Measurements from ENCODE around the gene CD53. TPM values are rescaled to one million over a fixed set of nuclear protein-coding genes. Genes with fewer than 3 reads are reported as not detected.

Gene CD53
- total RNA-seq, 1 experiment from 2014 or later = 0.96 TPM

GRCh38 chr1:110912784-110913183 lies 39.8 kb downstream of the CD53 start:
- no peaks in the 10 kb centered on the region for H3K79me2 ChIP-seq (ENCODE audit: insufficient read depth, low read length)
- H3K9ac ChIP-seq (ENCODE audit: low read length) = no peak overlapping the region
- DNase-seq (ENCODE audit: low read depth, low spot score) (no peak), ATAC-seq (no peak)
- H3K27ac ChIP-seq (ENCODE audit: low read depth, low read length) = no peak overlapping the region
- no peaks in the 10 kb centered on the region for H3K9me3 ChIP-seq (ENCODE audit: control insufficient read depth in 1 of 2, insufficient read depth in 1 of 2, low read depth in 1 of 2, low read length in 2 of 2)
- no peak overlapping the region for H3K4me3 ChIP-seq (replicated peaks in 1 of 2; ENCODE audit: low read depth in 1 of 2, low read length in 2 of 2)
- CTCF ChIA-PET = no interaction called here
- no peak overlapping the region for H2AFZ ChIP-seq (ENCODE audit: low read depth, low read length, poor library complexity, severe bottlenecking)
- intact Hi-C loops (cut with micrococcal nuclease) = no loop called here
- RAD21 ChIA-PET (ENCODE audit: low non-redundant PET in 1 of 2, low total read pairs in 2 of 2, uncharacterized antibody in 2 of 2, unreplicated experiment in 2 of 2) = no interaction called here
- H3K4me1 ChIP-seq (ENCODE audit: control insufficient read depth in 1 of 2, insufficient read depth in 2 of 2, low read length in 2 of 2) = peaks cover 3 to 12% of the 10 kb centered on the region in 2 experiments
- TF ChIP-seq POLR2AphosphoS5 (IDR thresholded peaks at IDR 0.05; ENCODE audit: low read depth, low read length) (no peak), YY1 (IDR thresholded peaks at IDR 0.05; ENCODE audit: extremely low read depth, insufficient replicate concordance, low read depth, low read length) (no peak), SRF (IDR thresholded peaks at IDR 0.05; ENCODE audit: low read depth) (no peak), TCF7L2 (IDR thresholded peaks at IDR 0.05; ENCODE audit: borderline replicate concordance, extremely low read depth, insufficient read depth, insufficient read length) (no peak), CTCF (IDR thresholded peaks at IDR 0.05 in 2 of 3, conservative IDR thresholded peaks at IDR 0.05 in 1 of 3; ENCODE audit: borderline replicate concordance in 1 of 3, insufficient read depth in 1 of 3, low read depth in 2 of 3, low read length in 2 of 3) (no peak), SIN3A (IDR thresholded peaks at IDR 0.05; ENCODE audit: low read depth) (no peak), POLR2A (IDR thresholded peaks at IDR 0.05; ENCODE audit: borderline replicate concordance, extremely low read depth, insufficient read depth, insufficient read length) (no peak), ZFX (IDR thresholded peaks at IDR 0.05) (no peak), JUND (IDR thresholded peaks at IDR 0.05) (no peak), ZNF274 (IDR thresholded peaks at IDR 0.05; ENCODE audit: low read depth, low read length) (no peak), FOSL1 (IDR thresholded peaks at IDR 0.05; ENCODE audit: low read depth) (no peak), CBX3 (IDR thresholded peaks at IDR 0.05; ENCODE audit: low read depth) (no peak), ATF3 (IDR thresholded peaks at IDR 0.05) (no peak), CEBPB (IDR thresholded peaks at IDR 0.05; ENCODE audit: low read depth) (no peak), RAD21 (IDR thresholded peaks at IDR 0.05; ENCODE audit: low read depth) (no peak), ZBTB33 (IDR thresholded peaks at IDR 0.05; ENCODE audit: extremely low read depth, insufficient replicate concordance, low read length) (no peak), SP1 (IDR thresholded peaks at IDR 0.05; ENCODE audit: low read depth) (no peak), EGR1 (IDR thresholded peaks at IDR 0.05; ENCODE audit: low read depth) (no peak)
- no peaks in the 10 kb centered on the region for H4K20me1 ChIP-seq (ENCODE audit: insufficient read depth)
- H3K4me2 ChIP-seq (ENCODE audit: low read length) = no peak overlapping the region
- H3K9me2 ChIP-seq (ENCODE audit: insufficient read depth) = no peaks in the 10 kb centered on the region
- POLR2A ChIA-PET = no interaction called here
- H3K36me3 ChIP-seq (ENCODE audit: control insufficient read depth in 1 of 2, insufficient read depth in 2 of 2, low read length in 2 of 2) = no peaks in the 10 kb centered on the region
- H3K27me3 ChIP-seq (ENCODE audit: insufficient read depth, low read length) = no peaks in the 10 kb centered on the region
- BruUV-seq (replicated peaks) = no TSS peak

Measured in HCT116 (cell line).